ENCODE measurements around the gene PRCD.

The PRCD gene

DNA sequence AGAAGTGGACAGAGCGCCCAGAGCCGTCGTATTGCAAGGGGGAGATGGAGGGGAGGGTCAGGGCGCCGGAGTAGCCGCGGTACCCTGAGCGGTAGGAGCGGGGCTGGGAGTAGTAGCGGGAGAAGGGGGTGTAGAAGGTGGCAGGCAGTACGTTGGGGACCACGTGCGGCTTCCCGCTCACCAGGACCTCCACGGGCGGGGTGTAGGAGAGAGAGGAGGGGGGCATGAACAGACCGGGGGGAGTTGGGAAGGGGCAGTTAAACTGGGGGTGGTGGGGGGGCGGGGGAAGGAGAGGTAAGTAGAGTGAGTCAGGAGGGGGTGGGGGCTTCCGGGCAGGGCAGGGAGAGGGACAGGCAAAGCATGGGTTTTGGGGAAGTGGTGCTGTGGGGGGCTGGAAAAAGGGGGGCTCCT, 29.0 kb downstream of the PRCD start:
- Histone ChIP-seq H3K79me2 (no peaks in the 10 kb centered on the region), H3K27me3 (ENCODE audit: control insufficient read depth, insufficient read depth, low read length) (no peaks in the 10 kb centered on the region), H3K4me3 (ENCODE audit: low read depth, low read length) (no peak overlapping the region), H3K4me2 (ENCODE audit: low read length) (no peak overlapping the region), H3K27ac (no peak overlapping the region), H3K4me1 (peaks cover 5% of the 10 kb centered on the region), H2AFZ (no peak overlapping the region), H3K9me3 (ENCODE audit: control insufficient read depth, low read length) (no peaks in the 10 kb centered on the region), H3K36me3 (ENCODE audit: control insufficient read depth, insufficient read depth, low read length) (no peaks in the 10 kb centered on the region), H3K9ac (no peak overlapping the region)
- TF ChIP-seq, protein P1, sequence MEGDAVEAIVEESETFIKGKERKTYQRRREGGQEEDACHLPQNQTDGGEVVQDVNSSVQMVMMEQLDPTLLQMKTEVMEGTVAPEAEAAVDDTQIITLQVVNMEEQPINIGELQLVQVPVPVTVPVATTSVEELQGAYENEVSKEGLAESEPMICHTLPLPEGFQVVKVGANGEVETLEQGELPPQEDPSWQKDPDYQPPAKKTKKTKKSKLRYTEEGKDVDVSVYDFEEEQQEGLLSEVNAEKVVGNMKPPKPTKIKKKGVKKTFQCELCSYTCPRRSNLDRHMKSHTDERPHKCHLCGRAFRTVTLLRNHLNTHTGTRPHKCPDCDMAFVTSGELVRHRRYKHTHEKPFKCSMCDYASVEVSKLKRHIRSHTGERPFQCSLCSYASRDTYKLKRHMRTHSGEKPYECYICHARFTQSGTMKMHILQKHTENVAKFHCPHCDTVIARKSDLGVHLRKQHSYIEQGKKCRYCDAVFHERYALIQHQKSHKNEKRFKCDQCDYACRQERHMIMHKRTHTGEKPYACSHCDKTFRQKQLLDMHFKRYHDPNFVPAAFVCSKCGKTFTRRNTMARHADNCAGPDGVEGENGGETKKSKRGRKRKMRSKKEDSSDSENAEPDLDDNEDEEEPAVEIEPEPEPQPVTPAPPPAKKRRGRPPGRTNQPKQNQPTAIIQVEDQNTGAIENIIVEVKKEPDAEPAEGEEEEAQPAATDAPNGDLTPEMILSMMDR (IDR thresholded peaks at IDR 0.05): no peak

DNA sequence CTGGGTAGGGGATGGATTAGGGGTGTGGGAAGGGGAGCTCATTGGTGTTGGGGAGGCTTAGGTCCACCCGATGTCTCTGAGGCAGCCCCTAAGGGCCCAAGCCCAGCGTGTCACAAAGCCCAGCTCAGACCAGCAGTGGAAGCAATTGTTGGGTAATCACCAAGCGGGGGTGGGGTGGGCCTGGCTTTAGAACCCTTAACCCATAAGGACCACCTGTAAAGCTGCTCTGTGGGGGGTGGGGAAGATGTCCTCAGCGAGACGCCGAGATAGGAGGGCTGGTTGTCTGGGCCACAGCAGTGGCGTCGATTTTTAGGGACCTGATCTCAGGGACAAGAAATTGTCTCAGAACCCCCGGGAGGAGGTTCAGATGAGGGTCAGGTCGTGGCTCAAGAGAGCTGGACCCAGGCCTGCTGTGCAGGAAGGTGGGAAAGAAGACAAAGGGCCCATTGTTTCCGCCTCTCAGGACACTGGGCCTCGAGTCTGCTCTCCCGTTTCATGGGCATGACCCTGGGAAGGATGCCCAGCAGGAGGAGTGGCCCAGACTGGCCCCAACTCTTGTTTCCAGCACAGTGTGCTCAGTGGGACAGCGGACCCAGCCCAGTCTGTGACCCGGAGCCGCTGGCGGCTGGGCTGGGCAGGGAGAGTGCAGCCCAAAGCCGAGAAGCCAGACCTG, 29.9 kb downstream of the PRCD start:
- H3K27ac ChIP-seq: no peak overlapping the region
- no peak overlapping the region for H3K4me3 ChIP-seq (ENCODE audit: low read depth, low read length)
- H2AFZ ChIP-seq: no peak overlapping the region

DNA sequence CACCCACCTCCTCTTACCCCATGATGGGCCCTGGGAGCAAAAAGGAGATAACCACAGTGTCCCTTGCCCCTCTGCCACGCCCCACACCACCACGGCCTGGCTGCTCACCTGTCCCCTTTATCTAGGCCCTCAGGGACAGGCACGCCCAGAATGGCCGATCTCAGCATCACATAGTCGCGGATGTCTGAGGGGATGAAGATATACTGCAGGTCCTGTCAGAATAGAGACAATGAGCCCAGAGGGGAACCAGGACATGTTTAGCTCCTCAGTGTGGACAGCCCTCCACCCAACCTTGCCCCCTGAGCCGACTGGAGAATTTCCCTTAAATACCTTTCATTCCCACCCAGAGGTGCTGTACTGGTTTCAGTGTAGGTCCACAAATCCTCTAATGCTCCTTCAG, 30.6 kb downstream of the PRCD start:
- Histone ChIP-seq H3K4me1 (peaks cover 5% of the 10 kb centered on the region), H3K9ac (no peak overlapping the region), H3K9me3 (ENCODE audit: control insufficient read depth, low read length) (no peaks in the 10 kb centered on the region), H3K4me3 (ENCODE audit: low read depth, low read length) (no peak overlapping the region), H3K36me3 (ENCODE audit: control insufficient read depth, insufficient read depth, low read length) (no peaks in the 10 kb centered on the region), H2AFZ (no peak overlapping the region), H3K79me2 (no peaks in the 10 kb centered on the region), H3K27ac (no peak overlapping the region), H3K27me3 (ENCODE audit: control insufficient read depth, insufficient read depth, low read length) (no peaks in the 10 kb centered on the region), H3K4me2 (ENCODE audit: low read length) (no peak overlapping the region)
- TF ChIP-seq, protein P1 (IDR thresholded peaks at IDR 0.05): no peak

More for the DNA sequence above, 29.9 kb downstream of the PRCD start:
- Histone ChIP-seq H3K9me3 (ENCODE audit: control insufficient read depth, low read length) (no peaks in the 10 kb centered on the region), H3K9ac (no peak overlapping the region), H3K36me3 (ENCODE audit: control insufficient read depth, insufficient read depth, low read length) (no peaks in the 10 kb centered on the region), H3K79me2 (no peaks in the 10 kb centered on the region), H3K27me3 (ENCODE audit: control insufficient read depth, insufficient read depth, low read length) (no peaks in the 10 kb centered on the region), H3K4me1 (peaks cover 5% of the 10 kb centered on the region), H3K4me2 (ENCODE audit: low read length) (no peak overlapping the region)
- TF ChIP-seq, protein P1 (IDR thresholded peaks at IDR 0.05): no peak

DNA sequence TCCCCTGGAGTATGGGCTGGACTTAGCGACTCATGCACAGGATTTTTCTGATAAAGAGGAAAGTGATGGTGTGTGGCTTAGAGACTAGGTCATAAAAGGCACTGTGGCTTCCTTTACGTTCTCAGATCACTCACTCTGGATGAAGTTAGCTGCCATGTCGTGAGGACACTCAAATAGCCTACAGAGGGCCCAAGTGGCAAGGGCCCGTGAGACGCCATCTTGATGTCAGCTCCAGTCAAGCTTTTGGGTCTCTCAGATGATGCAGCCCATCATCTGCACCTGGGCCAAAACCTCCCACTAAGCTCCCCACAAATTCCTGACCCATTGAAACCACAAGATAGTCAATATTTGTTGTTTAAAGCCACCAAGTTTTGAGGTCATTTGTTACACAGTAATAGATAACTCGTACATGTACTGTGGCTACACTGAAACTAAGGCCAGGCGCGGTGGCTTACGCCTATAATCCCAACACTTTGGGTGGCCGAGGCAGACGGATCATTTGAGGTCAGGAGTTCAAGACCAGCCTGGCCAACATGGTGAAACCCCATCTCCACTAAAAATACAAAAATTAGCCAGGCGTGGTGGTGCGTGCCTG, 31.1 kb downstream of the PRCD start:
- Histone ChIP-seq H3K4me1 (peaks cover 5% of the 10 kb centered on the region), H3K4me3 (ENCODE audit: low read depth, low read length) (no peak overlapping the region), H3K27ac (no peak overlapping the region), H3K4me2 (ENCODE audit: low read length) (no peak overlapping the region), H3K79me2 (no peaks in the 10 kb centered on the region), H3K9me3 (ENCODE audit: control insufficient read depth, low read length) (no peaks in the 10 kb centered on the region), H3K9ac (no peak overlapping the region), H3K36me3 (ENCODE audit: control insufficient read depth, insufficient read depth, low read length) (no peaks in the 10 kb centered on the region), H2AFZ (no peak overlapping the region), H3K27me3 (ENCODE audit: control insufficient read depth, insufficient read depth, low read length) (no peaks in the 10 kb centered on the region)
- TF ChIP-seq, protein P1 (IDR thresholded peaks at IDR 0.05): no peak
